H1 (cell line): Measurements from ENCODE around the gene WDFY4. TPM values are rescaled to one million over a fixed set of nuclear protein-coding genes. Genes with fewer than 3 reads are reported as not detected.

Experiments used
- CTCF ChIA-PET: fragments of 300-600 bp; sonication (Branson Sonifier 250); formaldehyde crosslinking; loops from one replicate; lab custom pipeline; 2021; ENCODE audit not compliant: partially characterized antibody; lab: Charles Lee
- POLR2A ChIA-PET: fragments of 300-600 bp; sonication (Branson Sonifier 250); formaldehyde crosslinking; loops from one replicate; lab custom pipeline; 2021; ENCODE audit warnings: inconsistent platforms; ENCODE audit not compliant: partially characterized antibody; lab: Charles Lee
- DNase-seq, 2 experiments: peaks; one replicate each; pipeline versions ENCODE4 v3.0.0 to v3.0.0-alpha.2; 2010 to 2022; ENCODE audit warnings: low spot score in 2 of 2, low read depth in 1 of 2, mixed read lengths in 1 of 2
- FAIRE-seq: peaks from 2 replicates; lab custom pipeline; 2011; peaks lifted over from hg19 to GRCh38; lab: Jason Lieb, UNC
- H2AFZ ChIP-seq: 2 replicates; pipeline ENCODE4 v1.8.1; 2012; ENCODE audit warnings: low read length, inconsistent platforms
- H2AK5ac ChIP-seq: 2 replicates; pipeline ENCODE4 v1.6.1; 2013; ENCODE audit warnings: low read depth, low read length
- H2BK120ac ChIP-seq: replicated peaks from 2 replicates; pipeline ENCODE3; 2013; ENCODE audit warnings: low read depth, low read length, inconsistent platforms
- H2BK12ac ChIP-seq: 2 replicates; pipeline ENCODE4 v1.6.1; 2013; ENCODE audit warnings: low read depth, low read length
- H2BK15ac ChIP-seq: 2 replicates; pipeline ENCODE4 v1.6.1; 2013; ENCODE audit warnings: low read length
- H2BK20ac ChIP-seq: 2 replicates; pipeline ENCODE4 v1.6.1; 2013; ENCODE audit warnings: low read length
- H2BK5ac ChIP-seq: 2 replicates; pipeline ENCODE4 v1.6.1; 2013; ENCODE audit warnings: low read depth, low read length
- H3K14ac ChIP-seq: 2 replicates; pipeline ENCODE4 v1.6.1; 2013; ENCODE audit warnings: inconsistent platforms; ENCODE audit not compliant: insufficient read length
- H3K18ac ChIP-seq: 2 replicates; pipeline ENCODE4 v1.6.1; 2013; ENCODE audit warnings: low read length; ENCODE audit errors: extremely low read depth
- H3K23ac ChIP-seq: 2 replicates; pipeline ENCODE4 v1.6.1; 2013; ENCODE audit warnings: inconsistent platforms; ENCODE audit not compliant: insufficient read length
- H3K23me2 ChIP-seq: 2 replicates; pipeline ENCODE4 v1.6.1; 2013; ENCODE audit warnings: low read depth, low read length
- H3K27ac ChIP-seq: 2 replicates; pipeline ENCODE4 v1.6.1; 2011; ENCODE audit warnings: low read depth, low read length, inconsistent platforms
- H3K27me3 ChIP-seq, 4 experiments: replicated peaks in 1 of 4; 1 replicate in 1 of 4; 2 replicates in 3 of 4; pipeline versions ENCODE4 v1.6.1 to v1.8.1; 2011 to 2013; ENCODE audit warnings: low read length in 3 of 4, mild to moderate bottlenecking in 3 of 4, inconsistent platforms in 2 of 4, mixed read lengths in 2 of 4, moderate library complexity in 1 of 4; ENCODE audit not compliant: control insufficient read depth in 3 of 4, insufficient read depth in 3 of 4; ENCODE audit errors: extremely low read depth in 1 of 4
- H3K36me3 ChIP-seq, 4 experiments: 2 replicates each; pipeline versions ENCODE4 v1.6.1 to v1.8.1; 2011 to 2013; ENCODE audit warnings: mild to moderate bottlenecking in 4 of 4, low read length in 3 of 4, moderate library complexity in 2 of 4, control low read depth in 1 of 4, inconsistent platforms in 1 of 4; ENCODE audit not compliant: insufficient read depth in 4 of 4, control insufficient read depth in 2 of 4
- H3K4ac ChIP-seq: replicated peaks from 2 replicates; pipeline ENCODE3; 2013; ENCODE audit warnings: low read length, low read depth, mixed read lengths, inconsistent platforms; ENCODE audit not compliant: insufficient read length
- H3K4me1 ChIP-seq, 4 experiments: replicated peaks in 1 of 4; 1 replicate in 1 of 4; 2 replicates in 3 of 4; pipeline versions ENCODE4 v1.6.1 to v1.8.1; 2011 to 2013; ENCODE audit warnings: low read length in 3 of 4, inconsistent platforms in 2 of 4, mixed read lengths in 1 of 4; ENCODE audit not compliant: insufficient read depth in 4 of 4, control insufficient read depth in 3 of 4
- H3K4me2 ChIP-seq, 2 experiments: 2 replicates each; pipeline versions ENCODE4 v1.6.1 to v1.8.1; 2011 to 2013; ENCODE audit warnings: low read depth in 2 of 2, low read length in 2 of 2, control low read depth in 1 of 2, inconsistent platforms in 1 of 2, mild to moderate bottlenecking in 1 of 2; ENCODE audit not compliant: insufficient read depth in 1 of 2
- H3K4me3 ChIP-seq, 4 experiments: fragments of 200-600, 300-600 bp in 1 of 4; sonication (generic), shearing (Covaris generic), sonication (Bioruptor Twin) in 1 of 4; 2 replicates each; pipeline versions ENCODE4 v1.5.1 to v1.8.1; 2011 to 2016; ENCODE audit warnings: low read length in 4 of 4, low read depth in 3 of 4, control low read depth in 2 of 4, inconsistent platforms in 2 of 4, mild to moderate bottlenecking in 2 of 4, mixed read lengths in 1 of 4, moderate library complexity in 1 of 4; ENCODE audit not compliant: insufficient read depth in 2 of 4; ENCODE audit errors: extremely low read depth in 1 of 4
- H3K56ac ChIP-seq: replicated peaks from 2 replicates; pipeline ENCODE3; 2013; ENCODE audit warnings: low read depth, mild to moderate bottlenecking, mixed read lengths, low read length, inconsistent platforms; ENCODE audit not compliant: insufficient read length
- H3K79me1 ChIP-seq: 2 replicates; pipeline ENCODE4 v1.6.1; 2013; ENCODE audit warnings: low read depth, low read length, control low read depth
- H3K79me2 ChIP-seq, 2 experiments: 2 replicates each; pipeline versions ENCODE4 v1.6.1 to v1.8.1; 2012 to 2013; ENCODE audit warnings: low read length in 2 of 2, mild to moderate bottlenecking in 2 of 2, inconsistent platforms in 1 of 2; ENCODE audit not compliant: insufficient read depth in 2 of 2, control insufficient read depth in 1 of 2
- H3K9ac ChIP-seq, 4 experiments: replicated peaks in 1 of 4; 1 replicate in 1 of 4; 2 replicates in 3 of 4; pipeline versions ENCODE4 v1.6.1 to v1.8.1; 2011 to 2013; ENCODE audit warnings: low read depth in 3 of 4, low read length in 3 of 4, control low read depth in 2 of 4, mild to moderate bottlenecking in 2 of 4, moderate library complexity in 2 of 4, inconsistent platforms in 1 of 4; ENCODE audit errors: extremely low read depth in 1 of 4
- H3K9me3 ChIP-seq, 2 experiments: 2 replicates each; pipeline versions ENCODE4 v1.6.1 to v1.8.1; 2012 to 2013; ENCODE audit warnings: mild to moderate bottlenecking in 2 of 2, moderate library complexity in 2 of 2, control low read depth in 1 of 2, inconsistent platforms in 1 of 2, low read depth in 1 of 2, low read length in 1 of 2, mixed read lengths in 1 of 2; ENCODE audit not compliant: insufficient read depth in 2 of 2
- H4K20me1 ChIP-seq, 2 experiments: replicated peaks in 1 of 2; 2 replicates each; pipeline versions ENCODE3 to v1.8.1; 2011 to 2013; ENCODE audit warnings: inconsistent platforms in 2 of 2, low read length in 2 of 2, mild to moderate bottlenecking in 1 of 2; ENCODE audit not compliant: insufficient read depth in 2 of 2, control insufficient read depth in 1 of 2
- H4K5ac ChIP-seq: 2 replicates; pipeline ENCODE4 v1.6.1; 2013; ENCODE audit warnings: low read length, low read depth, mixed read lengths, inconsistent platforms; ENCODE audit not compliant: insufficient read length
- H4K8ac ChIP-seq: 2 replicates; pipeline ENCODE4 v1.8.0; 2013; ENCODE audit warnings: mild to moderate bottlenecking, moderate library complexity, low read length, inconsistent platforms; ENCODE audit not compliant: insufficient read depth; ENCODE audit errors: extremely low read depth
- H4K91ac ChIP-seq: replicated peaks from 2 replicates; pipeline ENCODE3; 2013; ENCODE audit warnings: low read length, mixed read lengths, inconsistent platforms; ENCODE audit not compliant: insufficient read length
- CREB1 ChIP-seq: IDR thresholded peaks from 2 replicates; pipeline ENCODE4 v1.6.1; 2012; ENCODE audit warnings: inconsistent platforms
- FOSL1 ChIP-seq: IDR thresholded peaks from 2 replicates; pipeline ENCODE4 v1.6.1; 2011; ENCODE audit warnings: mild to moderate bottlenecking, low read depth, low read length, moderate library complexity; ENCODE audit not compliant: insufficient read depth
- HDAC2 ChIP-seq, 2 experiments: fragments of 300-600 bp in 1 of 2; sonication (generic) in 1 of 2; IDR thresholded peaks; 2 replicates each; pipeline ENCODE4 v1.6.1; 2011 to 2012; ENCODE audit warnings: low read depth in 2 of 2, low read length in 2 of 2, mild to moderate bottlenecking in 2 of 2, moderate library complexity in 2 of 2, borderline replicate concordance in 1 of 2, inconsistent platforms in 1 of 2
- JUND ChIP-seq: IDR thresholded peaks from 2 replicates; pipeline ENCODE4 v1.6.1; 2011; ENCODE audit warnings: mild to moderate bottlenecking, improper control_type of control experiment, low read length
- POLR2AphosphoS5 ChIP-seq: IDR thresholded peaks from 2 replicates; pipeline ENCODE4 v1.6.1; 2011; ENCODE audit warnings: low read depth, low read length
- RBBP5 ChIP-seq: IDR thresholded peaks from 2 replicates; pipeline ENCODE4 v1.7.1; 2012; ENCODE audit warnings: low read depth, mild to moderate bottlenecking, inconsistent platforms, low read length, moderate library complexity, borderline replicate concordance
- RNF2 ChIP-seq: fragments of 200-900, 300-1000 bp; sonication (generic); IDR thresholded peaks from 2 replicates; pipeline ENCODE4 v1.7.1; 2016; ENCODE audit warnings: borderline replicate concordance, low read depth, mild to moderate bottlenecking, antibody characterized with exemption, low read length; ENCODE audit not compliant: poor library complexity, severe bottlenecking; ENCODE audit errors: missing control alignments
- WGBS, 2 experiments: shearing (Covaris generic) in 1 of 2; methylation state at CpG; one replicate each; pipeline versions ENCODE4 v1.1.6 to v1.1.7; 2013 to 2015; ENCODE audit warnings: low lambda C conversion rate in 2 of 2, mixed read lengths in 2 of 2, inconsistent platforms in 1 of 2, low coverage in 1 of 2, missing lambda C conversion rate in 1 of 2; ENCODE audit not compliant: insufficient replicate concordance in 2 of 2, insufficient coverage in 1 of 2, insufficient read length in 1 of 2; ENCODE audit errors: extremely low coverage in 1 of 2, missing lambda C conversion rate in 1 of 2; 5-methylcytosine and 5-hydroxymethylcytosine counted together
- polyA plus RNA-seq, 7 experiments: library from polyadenylated mRNA; depleted of rRNA in 3 of 7; stranded (reverse) in 5 of 7; unstranded in 2 of 7; fragments of >200 nt in 5 of 7; fragments of 200-250 nt in 2 of 7; gene quantifications; 1 replicate in 5 of 7; 2 replicates in 1 of 7; 4 replicates in 1 of 7; pipeline versions ENCODE4 v1.2.1 to v1.2.3, GENCODE V29; 2011 to 2013; ENCODE audit warnings: missing spikeins in 2 of 7, mixed read lengths in 2 of 7
- total RNA-seq: library from RNA; stranded (reverse); fragmentation: NEBNext Ultra II Directional; extraction: Animal tissue kit (Norgen Biotek cat#: 25700); gene quantifications from 2 replicates; pipeline ENCODE4 v1.2.1, GENCODE V29; 2021

WDFY4 gene
- total and polyA plus RNA-seq, 2 of the 8 experiments (the other 6 are each of a cell fraction or from before 2014, with no cell fraction given): not detected

- Histone ChIP-seq H2BK12ac (no peak overlapping the region), H3K23me2 (no peaks in the 10 kb centered on the region; the same call in 1 of the 2 replicates), H3K4me1 (no peaks in the 10 kb centered on the region), H3K56ac (no peak overlapping the region), H3K9ac (no peak overlapping the region), H3K79me2 (no peaks in the 10 kb centered on the region), H3K36me3 (no peaks in the 10 kb centered on the region), H3K4me2 (no peak overlapping the region), H4K8ac (no peak overlapping the region), H3K4ac (no peak overlapping the region), H3K18ac (no peak overlapping the region), H4K5ac (no peak overlapping the region), H3K4me3 (no peak overlapping the region), H3K27me3 (no peaks in the 10 kb centered on the region; a peak in 1 of 7 replicates), H2BK20ac (no peak overlapping the region), H3K9me3 (no peaks in the 10 kb centered on the region), H3K14ac (no peak overlapping the region), H2BK15ac (no peak overlapping the region), H4K20me1 (no peaks in the 10 kb centered on the region), H2AK5ac (no peak overlapping the region), H2BK5ac (no peak overlapping the region), H3K23ac (no peak overlapping the region), H4K91ac (no peak overlapping the region), H3K79me1 (no peaks in the 10 kb centered on the region), H3K27ac (no peak overlapping the region), H2BK120ac (no peak overlapping the region), H2AFZ (no peak overlapping the region)
- FAIRE-seq (no peak), DNase-seq (peak in 1 of 2 experiments; percentile 19)
- CTCF ChIA-PET: interaction anchor here (1.1 to 2.6 kb wide), 4 partner anchors 11 to 265 kb away, joined by 3 to 14 read pairs (median 6); no protein-coding TSS in a partner anchor
- 100% methylated on average over 1 of the region's 1 CpG; no CpG with 5 or more reads in 1 of the 2 experiments for WGBS, 2 experiments
- POLR2A ChIA-PET: no interaction called here
- TF ChIP-seq POLR2AphosphoS5: no peak
- no peak for TF ChIP-seq RNF2
- TF ChIP-seq RBBP5: no peak
- no peak for TF ChIP-seq HDAC2 (IDR thresholded peaks at IDR 0.05; ENCODE audit: borderline replicate concordance in 1 of 2, low read depth in 2 of 2, low read length in 2 of 2)
- no peak for TF ChIP-seq JUND
- TF ChIP-seq FOSL1: no peak
- no peak for TF ChIP-seq CREB1
These were observed 213.8 kb downstream of the WDFY4 start for GRCh38 chr10:48898426-48898825.
